GM21717 (cell line): ENCODE measurements around the gene NOL6.

Experiments used
- ATAC-seq: cut with Tn5 transposase; IDR thresholded peaks from one replicate; pipeline ENCODE4 v1.9.1; 2021; ENCODE audit warnings: mild to moderate bottlenecking, moderate library complexity; ENCODE audit not compliant: unreplicated experiment

The NOL6 gene

GRCh38 chr9:33453999-33454660 is 19.6 kb downstream of the NOL6 start:
- ATAC-seq = no peak

- no peak for ATAC-seq
Measured at GRCh38 chr9:33453286-33453860, 20.4 kb downstream of the NOL6 start.

- no peak for ATAC-seq
Measured at GRCh38 chr9:33452828-33453271, 20.9 kb downstream of the NOL6 start.

GRCh38 chr9:33450621-33451146 is 23.0 kb downstream of the NOL6 start:
- no peak for ATAC-seq

GRCh38 chr9:33449715-33450114 is 24.0 kb downstream of the NOL6 start:
- no peak for ATAC-seq

- no peak for ATAC-seq
Measured at GRCh38 chr9:33447799-33448553, 25.7 kb downstream of the NOL6 start.

GRCh38 chr9:33446946-33447798 is 26.6 kb downstream of the NOL6 start, which contains the start of gene AQP3:
Gene AQP3, minus strand, starts transcription at chr9:33447593. Its CDS starts 63 bp downstream, at chr9:33447530.
- ATAC-seq = no peak

GRCh38 chr9:33446240-33446945 is 27.3 kb downstream of the NOL6 start:
- peak; percentile 88 for ATAC-seq

GRCh38 chr9:33445389-33446239 is 28.1 kb downstream of the NOL6 start:
- no peak for ATAC-seq

- ATAC-seq = no peak
Measured at GRCh38 chr9:33443464-33444154, 30.1 kb downstream of the NOL6 start.

- no peak for ATAC-seq
Measured at GRCh38 chr9:33443047-33443446, 30.7 kb downstream of the NOL6 start.

GRCh38 chr9:33442125-33442524 is 31.6 kb downstream of the NOL6 start:
- no peak for ATAC-seq

- no peak for ATAC-seq
Measured at GRCh38 chr9:33440609-33441008, 33.1 kb downstream of the NOL6 start.

- no peak for ATAC-seq
Measured at GRCh38 chr9:33440204-33440603, 33.5 kb downstream of the NOL6 start.

GRCh38 chr9:33439731-33440130 is 34.0 kb downstream of the NOL6 start:
- no peak for ATAC-seq

- ATAC-seq = no peak
Measured at GRCh38 chr9:33438926-33439680, 34.6 kb downstream of the NOL6 start.

- ATAC-seq = no peak
Measured at GRCh38 chr9:33437898-33438297, 35.8 kb downstream of the NOL6 start.

GRCh38 chr9:33437205-33437604 is 36.5 kb downstream of the NOL6 start:
- ATAC-seq = no peak
